ENCODE results near the gene FBXL16. TPM values are rescaled to one million over a fixed set of nuclear protein-coding genes. Genes with fewer than 3 reads are reported as not detected.

The FBXL16 gene, protein sequence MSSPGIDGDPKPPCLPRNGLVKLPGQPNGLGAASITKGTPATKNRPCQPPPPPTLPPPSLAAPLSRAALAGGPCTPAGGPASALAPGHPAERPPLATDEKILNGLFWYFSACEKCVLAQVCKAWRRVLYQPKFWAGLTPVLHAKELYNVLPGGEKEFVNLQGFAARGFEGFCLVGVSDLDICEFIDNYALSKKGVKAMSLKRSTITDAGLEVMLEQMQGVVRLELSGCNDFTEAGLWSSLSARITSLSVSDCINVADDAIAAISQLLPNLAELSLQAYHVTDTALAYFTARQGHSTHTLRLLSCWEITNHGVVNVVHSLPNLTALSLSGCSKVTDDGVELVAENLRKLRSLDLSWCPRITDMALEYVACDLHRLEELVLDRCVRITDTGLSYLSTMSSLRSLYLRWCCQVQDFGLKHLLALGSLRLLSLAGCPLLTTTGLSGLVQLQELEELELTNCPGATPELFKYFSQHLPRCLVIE
- total RNA-seq: 0.32 TPM in 1 of 2 replicates, not detected in the other

DNA sequence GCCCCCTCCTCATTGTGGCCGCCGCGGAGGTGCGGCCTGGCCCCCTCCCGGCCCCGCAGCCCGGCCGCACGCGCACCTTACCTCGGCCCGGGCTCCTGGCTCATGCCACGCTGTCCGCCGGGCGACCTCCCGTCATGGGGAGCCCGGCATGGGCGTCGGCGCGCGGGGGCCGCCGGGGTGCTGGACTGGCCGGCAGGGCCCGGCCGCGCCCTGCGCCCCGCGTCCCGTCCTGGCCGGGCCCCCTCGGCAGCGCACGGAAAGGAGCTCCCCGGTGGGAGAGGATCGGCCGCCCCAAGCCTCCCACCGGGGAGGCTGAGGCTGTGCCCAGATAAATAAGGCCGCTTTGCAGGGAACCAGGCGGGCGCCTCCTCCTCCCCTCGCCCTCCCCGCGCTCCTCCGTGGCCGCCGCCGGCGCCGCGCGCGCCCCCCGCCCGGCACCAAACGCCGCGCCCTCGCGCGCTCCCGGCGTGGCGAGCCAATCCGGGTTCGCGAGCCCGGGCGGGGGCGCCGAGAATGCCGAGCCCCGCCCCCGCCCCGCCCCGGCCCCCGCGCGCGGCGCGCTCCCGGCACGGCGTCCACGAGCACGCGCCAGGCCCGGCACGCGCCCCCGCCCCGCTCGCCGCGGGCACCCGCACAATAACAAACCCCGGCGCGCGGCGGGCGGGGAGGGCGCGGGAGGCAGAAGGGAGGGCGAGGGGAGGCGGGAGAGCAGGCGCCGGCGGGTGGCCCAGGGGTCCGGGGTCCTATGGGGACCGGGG is at the start of gene FBXL16:
FBXL16 (minus strand) TSS at position 371 of the 758 bp plus-strand sequence. CDS start 8,396 bp downstream, outside the sequence.

DNA sequence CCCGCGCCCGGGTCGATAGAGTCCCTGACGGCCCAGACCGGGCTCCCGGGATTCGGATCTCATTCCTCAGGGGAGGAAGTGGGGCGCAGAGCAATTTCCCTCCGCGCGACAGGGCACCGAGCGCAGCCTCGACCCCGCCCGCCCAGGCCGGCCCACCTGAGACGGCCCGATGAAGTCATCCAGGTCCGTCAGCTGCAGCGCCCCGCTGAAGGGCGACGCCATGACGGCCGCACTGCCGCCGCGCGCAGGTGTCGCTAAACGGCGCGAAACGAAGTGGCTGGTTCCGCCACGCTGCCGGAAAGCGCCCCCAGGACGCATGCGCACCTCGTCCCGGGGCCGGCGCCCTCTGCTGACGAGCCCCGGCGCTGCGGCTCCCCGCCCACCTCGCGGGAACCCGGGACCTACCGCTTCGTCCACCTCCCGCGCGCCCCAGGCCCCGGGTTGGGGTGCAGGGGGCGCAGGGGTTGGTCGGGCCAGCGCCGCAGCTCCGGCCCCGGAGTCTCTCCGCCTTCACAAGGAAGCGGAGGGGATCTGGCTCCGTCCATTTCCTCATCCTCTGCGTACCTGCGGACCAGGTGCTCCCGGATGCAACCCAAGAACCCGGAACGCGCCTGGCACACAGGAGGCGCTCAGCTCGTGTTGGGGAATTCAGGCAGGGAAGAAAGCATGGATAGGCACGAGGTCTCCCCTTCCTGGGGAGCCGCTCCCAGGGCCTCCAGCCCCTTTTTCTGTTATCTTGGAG is 35.3 kb upstream of the FBXL16 start, which contains the start of gene CIAO3:
CIAO3 (minus strand) TSS at position 234 of the 742 bp plus-strand sequence; CDS start at position 222, 12 bp downstream.

DNA sequence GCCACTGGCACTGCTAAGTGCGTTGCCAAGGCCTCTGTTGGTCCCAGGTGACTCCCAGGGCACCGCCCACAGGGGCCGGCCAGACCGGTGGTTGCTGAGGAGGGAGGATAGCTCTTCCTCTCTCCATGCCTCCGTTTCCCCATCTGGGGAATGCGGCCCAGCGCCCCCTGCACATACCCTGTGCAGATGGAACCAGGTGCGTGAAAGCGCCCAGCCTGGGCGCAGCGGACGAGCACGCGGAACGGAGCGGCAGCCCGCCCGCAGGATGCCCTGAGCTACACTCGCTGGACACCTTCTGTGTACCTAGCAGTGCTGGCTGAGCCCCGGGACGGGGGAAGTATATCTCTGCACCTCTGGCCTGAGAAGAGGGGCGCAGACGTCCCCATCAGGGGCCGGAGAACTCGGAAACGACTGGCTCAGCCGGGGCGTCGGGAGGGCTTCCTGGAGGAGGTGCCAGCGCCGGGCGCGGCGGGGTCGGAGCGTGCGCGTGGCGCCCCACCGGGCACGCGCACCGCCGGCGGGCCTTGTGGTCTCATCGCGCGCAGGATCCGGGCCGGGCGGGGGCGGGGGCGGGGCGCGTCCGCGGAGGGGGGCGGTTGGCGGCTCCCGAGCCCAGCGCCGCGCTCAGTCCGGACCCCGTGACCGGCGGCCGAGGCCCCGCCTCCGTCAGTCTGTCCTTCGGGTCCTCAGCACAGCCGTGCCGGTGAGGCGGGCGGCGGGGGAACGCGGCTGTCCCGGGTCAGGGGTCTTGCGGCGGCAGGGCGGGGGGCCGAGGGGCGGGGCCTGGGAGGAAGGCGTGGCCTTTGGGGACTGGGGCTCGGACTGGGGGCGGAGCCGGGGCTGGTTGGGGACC is 21.1 kb upstream of the FBXL16 start, which contains the start of the genes CCDC78 and HAGHL:
CCDC78 (minus strand) TSS at position 6 of the 853 bp plus-strand sequence. CDS start 76 bp downstream, outside the sequence.
HAGHL (plus strand) TSS at position 669 of the 853 bp plus-strand sequence. CDS start 404 bp downstream, outside the sequence.

DNA sequence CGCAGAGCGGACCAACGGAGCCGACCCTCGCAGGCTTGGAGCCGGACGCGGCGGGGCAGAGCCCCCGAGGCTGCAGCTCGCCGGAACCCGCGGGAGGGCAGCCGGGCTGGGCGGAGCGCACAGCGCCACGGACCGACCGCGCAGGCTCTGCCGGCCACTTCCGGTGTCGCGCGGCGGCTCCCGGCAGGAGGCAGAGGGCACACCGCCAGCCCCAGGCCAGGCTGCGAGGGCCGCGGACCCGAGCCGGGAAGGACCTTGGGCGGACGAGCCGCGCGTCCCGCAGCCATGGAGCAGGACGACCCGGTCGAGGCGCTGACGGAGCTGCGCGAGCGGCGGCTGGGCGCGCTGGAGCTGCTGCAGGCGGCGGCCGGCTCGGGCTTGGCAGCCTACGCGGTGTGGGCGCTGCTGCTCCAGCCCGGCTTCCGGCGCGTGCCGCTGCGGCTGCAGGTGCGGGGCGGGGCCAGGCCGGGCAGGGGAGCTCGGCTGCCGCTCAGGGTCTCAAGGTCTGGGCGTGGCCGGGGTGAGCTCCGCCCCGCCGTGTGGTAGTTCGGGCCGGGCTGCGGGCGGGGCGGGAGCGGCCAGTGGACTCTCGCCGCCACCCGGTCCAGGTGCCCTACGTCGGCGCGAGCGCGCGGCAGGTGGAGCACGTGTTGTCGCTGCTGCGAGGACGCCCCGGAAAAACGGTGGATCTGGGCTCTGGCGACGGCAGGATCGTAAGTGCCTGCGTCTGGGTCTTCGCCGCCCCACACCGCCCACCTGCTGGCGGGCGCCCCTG is 15.6 kb upstream of the FBXL16 start, which contains the start of gene ANTKMT:
ANTKMT (plus strand) TSS at position 157 of the 775 bp plus-strand sequence; CDS start at position 286, 129 bp downstream.

DNA sequence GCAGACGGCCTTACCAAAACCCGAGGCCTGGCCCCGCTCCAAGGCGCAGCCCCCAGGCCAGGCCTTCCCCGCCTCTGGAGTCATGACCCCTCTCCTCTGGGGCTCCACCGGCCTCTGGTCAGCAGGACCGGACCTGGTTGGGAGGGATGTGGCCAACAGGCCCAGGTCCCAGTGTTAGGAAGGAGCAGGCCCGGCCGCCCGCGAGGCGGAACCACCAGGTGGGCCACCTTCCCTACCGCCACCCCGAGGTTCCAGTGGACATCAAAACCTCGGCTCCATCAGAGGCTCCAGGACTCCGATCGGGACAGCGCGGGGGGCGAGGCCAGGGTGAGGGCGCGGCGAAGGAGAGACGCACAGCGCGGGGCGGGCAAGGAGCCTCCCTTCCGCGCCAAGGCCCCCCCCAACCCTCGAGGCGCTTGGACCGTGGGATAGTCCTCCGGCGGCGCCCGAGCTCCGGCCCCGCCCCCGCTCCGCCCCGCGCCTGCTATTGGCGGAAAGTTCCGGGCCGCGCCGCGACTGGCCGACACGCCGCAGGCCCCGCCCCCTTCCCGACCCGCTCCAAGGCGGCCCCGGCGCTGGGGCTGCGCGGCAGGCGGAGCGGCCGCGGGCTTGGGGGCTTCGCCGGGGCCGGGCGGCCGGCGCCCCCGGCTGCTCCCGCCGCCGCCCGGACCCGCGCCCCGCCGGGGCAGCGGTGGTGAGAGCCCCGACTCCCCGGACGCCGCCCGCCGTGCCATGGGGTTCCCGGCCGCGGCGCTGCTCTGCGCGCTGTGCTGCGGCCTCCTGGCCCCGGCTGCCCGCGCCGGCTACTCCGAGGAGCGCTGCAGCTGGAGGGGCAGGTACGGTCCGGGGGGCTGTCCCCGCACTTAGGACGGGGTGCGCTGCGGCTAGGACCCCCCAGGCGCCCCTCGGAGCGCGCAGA is 9.2 kb upstream of the FBXL16 start, which contains the start of gene METRN:
METRN (plus strand) TSS at position 561 of the 919 bp plus-strand sequence; CDS start at position 733, 172 bp downstream.

DNA sequence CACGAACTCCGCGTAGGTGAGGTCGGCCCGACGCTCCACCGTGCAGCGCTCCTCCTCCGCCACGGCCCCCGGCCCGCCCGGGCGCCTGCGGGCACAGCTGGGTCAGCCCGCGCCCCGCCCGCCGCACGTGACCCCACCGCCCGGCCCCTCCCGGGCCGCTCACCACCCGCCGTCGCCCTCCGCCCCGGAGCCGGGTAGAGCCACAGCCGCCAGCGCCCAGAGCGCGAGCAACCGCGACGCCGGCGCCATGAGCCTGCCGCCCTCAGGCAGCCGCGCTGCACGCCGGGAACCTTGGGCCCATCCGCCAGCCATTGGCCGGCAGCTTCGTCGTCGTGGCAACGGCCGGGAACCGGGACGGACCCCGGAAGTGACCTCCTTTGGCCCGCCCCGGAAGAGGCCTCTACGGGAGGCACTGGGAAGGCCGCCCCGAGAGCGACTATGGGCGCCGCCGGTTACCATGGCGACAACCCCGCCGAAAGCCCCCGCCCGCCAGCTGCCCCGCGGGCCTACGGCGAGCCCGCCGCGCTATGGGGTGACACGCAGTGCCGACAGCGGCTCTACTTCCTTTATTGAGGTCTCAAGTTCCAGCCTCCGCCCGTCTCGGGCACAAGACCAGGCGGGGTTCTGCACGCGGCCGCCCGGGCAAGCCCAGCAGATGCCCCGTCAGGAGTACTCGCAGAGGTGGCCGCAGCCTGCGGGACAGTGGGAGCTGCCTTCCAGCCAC is 21.4 kb downstream of the FBXL16 start, which contains the start of gene JMJD8:
JMJD8 (minus strand) TSS at position 264 of the 724 bp plus-strand sequence; CDS start at position 249, 15 bp downstream.

DNA sequence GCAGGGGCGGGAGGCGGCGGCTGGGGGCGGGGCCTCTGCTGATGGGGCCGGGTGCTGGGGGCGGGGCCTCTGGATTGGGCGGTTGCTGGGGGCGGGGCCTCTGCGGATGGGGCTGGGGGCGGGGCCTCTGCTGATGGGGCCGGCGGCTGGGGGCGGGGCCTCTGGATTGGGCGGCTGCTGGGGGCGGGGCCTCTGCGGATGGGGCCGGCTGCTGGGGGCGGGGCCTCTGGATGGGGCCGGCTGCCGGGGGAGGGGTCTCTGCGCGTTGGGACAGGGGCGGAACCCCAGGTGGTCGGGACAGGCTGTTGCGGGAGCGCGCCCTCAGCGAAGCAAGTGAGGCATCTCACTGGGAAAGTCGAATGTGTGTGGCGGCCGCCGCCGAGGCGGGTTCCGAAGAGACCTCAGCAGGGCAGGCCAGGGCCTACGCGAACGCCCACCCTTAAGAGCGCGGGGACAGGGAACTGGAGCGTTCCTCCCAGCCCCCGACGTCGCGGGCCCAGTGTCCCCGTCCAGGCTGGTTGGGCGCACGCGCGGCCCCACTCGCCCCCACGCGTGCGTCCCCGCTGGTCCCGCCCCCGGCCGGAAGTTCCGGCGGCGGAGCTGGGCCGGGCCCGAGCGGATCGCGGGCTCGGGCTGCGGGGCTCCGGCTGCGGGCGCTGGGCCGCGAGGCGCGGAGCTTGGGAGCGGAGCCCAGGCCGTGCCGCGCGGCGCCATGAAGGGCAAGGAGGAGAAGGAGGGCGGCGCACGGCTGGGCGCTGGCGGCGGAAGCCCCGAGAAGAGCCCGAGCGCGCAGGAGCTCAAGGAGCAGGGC is 25.6 kb downstream of the FBXL16 start, which contains the start of gene STUB1:
STUB1 (plus strand) TSS at position 597 of the 811 bp plus-strand sequence; CDS start at position 713, 116 bp downstream.

DNA sequence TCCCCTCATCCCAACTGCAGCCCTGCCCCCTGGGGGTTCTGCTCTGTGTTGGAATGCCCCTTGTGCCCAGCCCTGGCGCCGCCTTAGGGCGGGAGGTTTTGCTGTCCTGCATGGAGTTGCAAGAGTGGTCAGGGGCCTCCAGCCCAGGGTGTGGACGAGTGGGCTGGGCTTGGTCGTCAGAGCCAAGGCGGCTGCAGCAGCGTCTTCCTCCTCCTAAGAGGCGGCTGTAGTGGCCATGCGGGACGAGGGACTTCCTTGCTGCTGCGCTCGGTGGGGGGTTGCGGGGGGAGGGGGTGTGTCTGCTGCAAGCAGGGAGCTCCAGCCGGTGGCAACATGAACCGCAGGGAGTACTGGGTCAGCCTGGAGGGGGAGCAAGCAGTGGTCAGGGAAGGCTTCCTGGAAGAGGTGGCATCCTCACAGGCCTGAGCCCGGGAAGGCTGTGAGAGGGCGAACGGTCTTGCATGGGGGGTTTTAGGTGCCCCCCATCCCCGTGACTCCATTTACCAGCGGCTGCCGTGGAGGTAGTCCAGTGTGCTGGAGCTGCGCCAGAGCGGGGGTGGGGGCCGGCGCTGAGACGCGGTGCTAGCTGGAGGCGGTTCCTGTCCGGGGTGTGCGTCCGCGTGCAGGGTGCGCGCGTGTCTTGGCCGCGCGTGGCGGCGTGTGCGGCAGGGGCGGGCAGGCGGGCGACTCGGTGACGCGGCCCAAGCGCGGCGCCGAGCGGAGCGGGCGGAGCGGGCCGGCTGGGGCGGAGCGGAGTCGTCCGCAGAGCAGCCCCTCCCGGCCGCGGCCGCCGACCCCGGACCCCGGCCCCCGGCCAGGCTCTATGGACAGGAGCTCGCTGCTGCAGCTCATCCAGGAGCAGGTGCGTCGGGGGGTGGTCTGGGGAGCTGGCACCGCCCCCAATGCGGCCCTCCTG is 30.4 kb downstream of the FBXL16 start, which contains the start of gene RHBDL1:
RHBDL1 (plus strand) TSS at position 704 of the 916 bp plus-strand sequence; CDS start at position 824, 120 bp downstream.

DNA sequence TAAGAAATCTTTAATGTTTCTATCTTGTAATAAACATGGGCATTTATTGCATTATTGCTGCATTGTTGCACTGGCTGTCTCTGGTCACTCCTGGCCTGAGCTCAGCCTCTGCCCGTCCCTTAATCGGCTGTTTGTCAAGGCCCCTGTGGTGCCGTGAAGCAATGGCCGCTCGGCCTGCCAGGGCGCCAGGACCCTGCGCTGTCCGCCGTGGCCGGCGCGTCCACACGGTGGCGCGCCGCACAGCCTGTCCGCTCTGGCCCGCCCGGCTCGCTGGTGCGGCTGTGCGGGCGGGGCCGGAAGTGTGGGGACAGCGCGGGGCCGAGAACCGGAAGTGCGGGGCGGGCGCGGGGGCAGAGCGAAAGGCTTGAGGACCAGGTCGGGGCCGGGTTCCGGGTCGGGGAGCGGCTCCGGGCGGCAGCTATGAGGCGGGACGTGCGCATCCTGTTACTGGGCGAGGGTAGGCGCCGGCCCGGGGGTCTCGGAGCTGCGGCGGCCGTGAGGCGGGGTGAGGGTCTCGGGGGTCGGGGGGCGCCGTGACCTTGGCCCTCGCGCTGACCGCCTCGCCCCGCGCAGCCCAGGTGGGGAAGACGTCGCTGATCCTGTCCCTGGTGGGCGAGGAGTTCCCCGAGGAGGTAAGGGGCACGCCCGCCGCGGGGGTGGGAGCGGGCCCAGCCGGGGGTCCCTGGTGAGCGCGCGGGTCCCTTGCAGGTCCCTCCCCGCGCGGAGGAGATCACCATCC is 37.7 kb downstream of the FBXL16 start, which contains the start of gene RHOT2:
RHOT2 (plus strand) TSS at position 353 of the 739 bp plus-strand sequence; CDS start at position 421, 68 bp downstream.

DNA sequence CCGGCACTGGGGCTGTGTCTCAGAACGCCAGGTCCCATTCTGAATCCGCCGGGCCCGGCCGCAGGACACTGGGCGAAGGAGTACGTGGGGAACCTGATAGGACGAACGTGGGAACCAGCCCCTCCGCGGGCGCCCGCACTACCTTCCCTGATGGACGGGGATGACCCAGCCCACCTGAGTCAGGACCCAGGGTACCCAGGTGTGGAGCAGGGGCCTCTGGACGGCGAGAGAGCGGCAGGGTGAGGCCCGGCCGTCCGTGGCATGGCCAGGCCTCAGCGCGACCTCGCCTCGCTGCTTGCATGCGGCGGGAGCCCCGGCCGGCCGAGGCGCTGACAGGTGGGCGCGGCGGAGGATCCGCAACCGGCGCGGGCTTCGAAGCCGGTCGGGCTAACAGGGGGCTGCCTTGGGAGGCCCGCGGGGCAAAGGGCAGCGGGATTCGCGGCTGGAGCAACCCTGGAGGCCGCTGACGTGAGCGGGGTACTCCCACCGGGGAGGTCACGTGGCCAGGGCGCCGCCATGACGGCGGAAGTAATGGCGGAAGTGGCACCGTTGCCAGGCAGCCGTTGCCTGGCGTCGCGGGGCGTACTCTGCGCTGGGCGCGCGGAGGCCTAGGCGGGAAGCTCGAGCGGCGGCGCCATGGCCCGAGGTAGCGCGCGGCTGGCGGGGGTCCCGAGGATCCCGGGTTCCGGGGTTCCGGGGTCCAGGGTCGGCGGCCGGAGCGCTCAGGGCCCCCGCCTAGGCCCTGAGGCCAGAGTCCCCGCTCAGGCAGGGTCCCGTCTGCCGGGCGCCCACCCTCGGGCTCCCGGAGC is 56.6 kb downstream of the FBXL16 start, which contains the start of gene WDR90:
WDR90 (plus strand) TSS at position 585 of the 809 bp plus-strand sequence; CDS start at position 637, 52 bp downstream.

All from epithelial cell of umbilical artery (primary cell).